ENCODE data around the gene PRKCB. TPM values are rescaled to one million over a fixed set of nuclear protein-coding genes. Genes with fewer than 3 reads are reported as not detected.
"Not testable (repeated sequence)": the region's sequence is repeated elsewhere in the genome, so short reads cannot be mapped to it uniquely, and the experiment has no call there.

PRKCB gene
- total RNA-seq, 2 donors from 2014 or later, result 4.1 to 4.7 TPM

GRCh38 chr16:24152048-24152447 is 316.3 kb downstream of the PRKCB start:
- DNase-seq; intact Hi-C loops (cut with DNase I); ATAC-seq: not testable (repeated sequence)

- intact Hi-C loops (cut with DNase I), result no loop called here
- ATAC-seq (peak; percentile 75 to 78), DNase-seq (no peak)
Measured at GRCh38 chr16:24152826-24153225, 317.0 kb downstream of the PRKCB start.

- intact Hi-C loops (cut with DNase I), result no loop called here
- DNase-seq (no peak), ATAC-seq (no peak)
Measured at GRCh38 chr16:24156777-24157176, 321.0 kb downstream of the PRKCB start.

- intact Hi-C loops (cut with DNase I), result no loop called here
- DNase-seq, result no peak
Measured at GRCh38 chr16:24163935-24164334, 328.2 kb downstream of the PRKCB start.

GRCh38 chr16:24164416-24164815 is 328.6 kb downstream of the PRKCB start:
- intact Hi-C loops (cut with DNase I), result no loop called here
- no peak for ATAC-seq

More at GRCh38 chr16:24163935-24164334, 328.2 kb downstream of the PRKCB start:
- ATAC-seq, result no peak

GRCh38 chr16:24165273-24165672 is 329.5 kb downstream of the PRKCB start:
- no peak for DNase-seq
- no peak for ATAC-seq
- intact Hi-C loops (cut with DNase I), result no loop called here

More at GRCh38 chr16:24164416-24164815, 328.6 kb downstream of the PRKCB start:
- no peak for DNase-seq

- no peak for DNase-seq
- ATAC-seq, result no peak
- intact Hi-C loops (cut with DNase I), result no loop called here
Measured at GRCh38 chr16:24166661-24167528, 331.1 kb downstream of the PRKCB start.

GRCh38 chr16:24168856-24169255 is 333.1 kb downstream of the PRKCB start:
- no peak for ATAC-seq
- intact Hi-C loops (cut with DNase I), result no loop called here
- DNase-seq, result no peak

GRCh38 chr16:24170407-24170806 is 334.6 kb downstream of the PRKCB start:
- intact Hi-C loops (cut with DNase I), result no loop called here
- DNase-seq (no peak), ATAC-seq (no peak)

GRCh38 chr16:24174504-24174903 is 338.7 kb downstream of the PRKCB start:
- no peak for DNase-seq
- intact Hi-C loops (cut with DNase I), result no loop called here

GRCh38 chr16:24174957-24175356 is 339.2 kb downstream of the PRKCB start:
- intact Hi-C loops (cut with DNase I), result no loop called here
- DNase-seq (no peak), ATAC-seq (no peak)

More at GRCh38 chr16:24174504-24174903, 338.7 kb downstream of the PRKCB start:
- no peak for ATAC-seq

- ATAC-seq (no peak), DNase-seq (no peak)
- intact Hi-C loops (cut with DNase I), result no loop called here
Measured at GRCh38 chr16:24178496-24178895, 342.7 kb downstream of the PRKCB start.

- intact Hi-C loops (cut with DNase I), result no loop called here
- DNase-seq (no peak), ATAC-seq (no peak)
Measured at GRCh38 chr16:24180451-24180850, 344.7 kb downstream of the PRKCB start.

- DNase-seq, result no peak
- intact Hi-C loops (cut with DNase I), result no loop called here
Measured at GRCh38 chr16:24188021-24188542, 352.3 kb downstream of the PRKCB start.

GRCh38 chr16:24188751-24189318 is 353.1 kb downstream of the PRKCB start:
- intact Hi-C loops (cut with DNase I), result no loop called here
- no peak for ATAC-seq
- no peak for DNase-seq

More at GRCh38 chr16:24188021-24188542, 352.3 kb downstream of the PRKCB start:
- ATAC-seq, result no peak

- no peak for DNase-seq
- intact Hi-C loops (cut with DNase I), result no loop called here
Measured at GRCh38 chr16:24189941-24190340, 354.2 kb downstream of the PRKCB start.

GRCh38 chr16:24191876-24192402 is 356.2 kb downstream of the PRKCB start:
- no peak for DNase-seq
- intact Hi-C loops (cut with DNase I), result no loop called here
- ATAC-seq, result no peak

More at GRCh38 chr16:24189941-24190340, 354.2 kb downstream of the PRKCB start:
- no peak for ATAC-seq

GRCh38 chr16:24195221-24195620 is 359.4 kb downstream of the PRKCB start:
- intact Hi-C loops (cut with DNase I), result no loop called here
- ATAC-seq, result no peak
- no peak for DNase-seq

- ATAC-seq (peak in 1 of 2 donors; percentile 57), DNase-seq (no peak)
- intact Hi-C loops (cut with DNase I), result no loop called here
Measured at GRCh38 chr16:24198807-24199533, 363.2 kb downstream of the PRKCB start.
